AG10803 (cell line): ENCODE results near the gene FAM229A.

Experiments
- DNase-seq: peaks from one replicate; pipeline ENCODE4 v3.0.0; 2010; ENCODE audit warnings: low read depth
- H3K4me3 ChIP-seq: 2 replicates; pipeline ENCODE4 v1.5.1; 2011; ENCODE audit warnings: mild to moderate bottlenecking, low read length, control low read depth
- TF ChIP-seq, protein P1 (sequence below): conservative IDR thresholded peaks from 2 replicates; pipeline ENCODE4 v1.5.1; 2011; ENCODE audit warnings: mild to moderate bottlenecking, low read length, control low read depth, inconsistent platforms

Gene FAM229A

DNA sequence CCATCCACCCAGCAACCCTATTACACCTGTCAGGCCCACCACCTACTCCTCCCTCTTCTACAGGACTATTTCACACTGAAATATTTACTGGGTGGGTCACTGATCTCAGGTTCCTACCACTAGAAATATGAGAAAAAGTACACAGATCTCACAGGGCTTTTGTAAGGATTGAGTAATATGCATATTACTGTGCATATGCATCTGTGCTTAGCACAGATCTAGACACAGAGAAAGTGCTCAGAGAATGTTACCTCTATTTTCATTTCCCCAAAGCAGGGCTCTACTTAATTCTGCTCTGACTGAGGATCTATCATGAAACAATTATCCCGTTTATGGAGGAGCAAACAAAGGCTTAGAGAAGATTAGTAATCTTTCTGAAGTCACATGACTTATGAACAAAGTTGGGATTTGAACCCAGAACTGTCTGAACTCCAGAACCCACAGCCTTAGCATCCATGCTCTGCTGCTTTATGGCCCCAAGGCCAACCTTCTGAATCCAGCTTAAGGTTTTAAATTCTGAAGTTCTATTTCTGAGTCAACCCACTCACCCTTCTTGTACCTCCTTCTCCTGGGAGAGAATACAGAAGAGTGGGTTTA is 11.8 kb upstream of the FAM229A start:
- DNase-seq: no peak
- H3K4me3 ChIP-seq: no peak overlapping the region
- TF ChIP-seq, protein P1, sequence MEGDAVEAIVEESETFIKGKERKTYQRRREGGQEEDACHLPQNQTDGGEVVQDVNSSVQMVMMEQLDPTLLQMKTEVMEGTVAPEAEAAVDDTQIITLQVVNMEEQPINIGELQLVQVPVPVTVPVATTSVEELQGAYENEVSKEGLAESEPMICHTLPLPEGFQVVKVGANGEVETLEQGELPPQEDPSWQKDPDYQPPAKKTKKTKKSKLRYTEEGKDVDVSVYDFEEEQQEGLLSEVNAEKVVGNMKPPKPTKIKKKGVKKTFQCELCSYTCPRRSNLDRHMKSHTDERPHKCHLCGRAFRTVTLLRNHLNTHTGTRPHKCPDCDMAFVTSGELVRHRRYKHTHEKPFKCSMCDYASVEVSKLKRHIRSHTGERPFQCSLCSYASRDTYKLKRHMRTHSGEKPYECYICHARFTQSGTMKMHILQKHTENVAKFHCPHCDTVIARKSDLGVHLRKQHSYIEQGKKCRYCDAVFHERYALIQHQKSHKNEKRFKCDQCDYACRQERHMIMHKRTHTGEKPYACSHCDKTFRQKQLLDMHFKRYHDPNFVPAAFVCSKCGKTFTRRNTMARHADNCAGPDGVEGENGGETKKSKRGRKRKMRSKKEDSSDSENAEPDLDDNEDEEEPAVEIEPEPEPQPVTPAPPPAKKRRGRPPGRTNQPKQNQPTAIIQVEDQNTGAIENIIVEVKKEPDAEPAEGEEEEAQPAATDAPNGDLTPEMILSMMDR: no peak

GRCh38 chr1:32372149-32372756 is 10.0 kb upstream of the FAM229A start:
- H3K4me3 ChIP-seq: no peak overlapping the region
- no peak for DNase-seq
- TF ChIP-seq, protein P1: no peak

DNA sequence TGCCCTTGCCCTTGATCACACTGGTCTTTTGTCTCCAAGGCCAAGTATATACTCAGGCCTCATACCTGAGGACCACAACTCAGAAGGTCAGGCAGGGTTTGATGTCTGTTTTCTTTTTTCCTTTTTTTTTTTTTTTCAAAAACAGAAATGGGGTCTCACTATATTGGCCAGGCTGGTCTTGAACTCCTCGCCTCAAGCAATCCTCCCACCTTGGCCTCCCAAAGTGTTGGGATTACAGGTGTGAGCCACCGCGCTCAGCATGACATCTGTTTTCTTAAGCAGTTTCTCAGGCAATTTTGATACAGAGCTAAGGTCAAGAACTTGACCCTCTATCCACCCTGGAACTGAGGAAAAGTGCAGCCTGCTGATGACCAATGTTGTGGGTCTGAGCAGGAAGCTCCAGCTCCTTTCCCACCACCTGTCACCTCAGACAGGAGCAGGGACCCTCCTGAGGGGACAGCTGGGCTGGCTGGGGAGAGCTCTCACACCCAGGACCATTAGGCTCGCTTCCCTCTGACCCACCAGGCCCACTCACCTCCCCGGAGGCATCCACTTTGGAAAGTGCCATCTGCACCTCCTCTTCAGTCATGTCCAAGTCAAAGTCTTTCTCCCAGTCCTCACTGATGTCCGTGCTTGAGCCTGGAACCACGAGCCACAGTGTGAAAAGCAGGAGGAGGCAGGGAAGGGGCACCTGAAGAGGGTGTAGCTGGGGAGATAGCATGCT is 5.8 kb upstream of the FAM229A start:
- no peak for DNase-seq
- TF ChIP-seq, protein P1: no peak

DNA sequence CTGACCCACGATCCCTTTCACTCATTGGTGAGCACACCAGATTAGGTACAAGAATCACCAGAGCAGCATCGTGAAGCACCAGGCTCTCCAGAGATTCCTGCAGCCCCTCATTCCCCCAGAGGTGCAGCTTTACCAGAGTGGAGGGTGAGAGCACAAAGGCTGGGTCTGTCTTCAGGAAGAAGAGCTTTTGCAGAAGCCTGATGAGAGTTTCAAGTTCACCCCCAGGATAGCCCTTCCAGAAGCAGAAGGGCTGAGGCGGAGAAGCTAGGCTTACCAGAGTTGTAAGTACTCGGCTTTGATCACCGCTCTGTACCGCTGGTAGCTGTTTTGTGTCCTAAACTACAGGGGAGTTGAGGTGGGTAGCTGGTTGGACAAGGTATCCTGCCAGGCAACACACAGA is 3.2 kb upstream of the FAM229A start:
- DNase-seq: no peak
- TF ChIP-seq, protein P1: no peak
- H3K4me3 ChIP-seq: no peak overlapping the region

More for the DNA sequence above, 5.8 kb upstream of the FAM229A start:
- no peak overlapping the region for H3K4me3 ChIP-seq

- TF ChIP-seq, protein P1: no peak
These were observed 2.6 kb upstream of the FAM229A start for GRCh38 chr1:32364836-32365235.

GRCh38 chr1:32363713-32364112 is 1.4 kb upstream of the FAM229A start:
- DNase-seq: no peak
- H3K4me3 ChIP-seq: no peak overlapping the region
- TF ChIP-seq, protein P1: no peak

More at GRCh38 chr1:32364836-32365235, 2.6 kb upstream of the FAM229A start:
- no peak for DNase-seq
- H3K4me3 ChIP-seq: no peak overlapping the region
